HG03039 (cell line): ENCODE results near the gene ARHGEF4.
A peak's percentile ranks its signal among the peaks of the same experiment; 100 is the strongest.

ENCODE experiments used
- ATAC-seq: cut with Tn5 transposase; IDR thresholded peaks from one replicate; pipeline ENCODE4 v1.9.1; 2021; ENCODE audit warnings: mild to moderate bottlenecking, moderate library complexity; ENCODE audit not compliant: unreplicated experiment

ARHGEF4 gene

GRCh38 chr2:130850788-130851623 is 14.3 kb downstream of the ARHGEF4 start:
- no peak for ATAC-seq

- ATAC-seq: no peak
Observed at GRCh38 chr2:130851624-130852382, 15.1 kb downstream of the ARHGEF4 start.

- ATAC-seq: no peak
Observed at GRCh38 chr2:130852521-130853115, 15.9 kb downstream of the ARHGEF4 start.

GRCh38 chr2:130853391-130853790 is 16.7 kb downstream of the ARHGEF4 start:
- ATAC-seq: no peak

GRCh38 chr2:130854301-130854700 is 17.6 kb downstream of the ARHGEF4 start:
- ATAC-seq: no peak

GRCh38 chr2:130864830-130865800 is 28.4 kb downstream of the ARHGEF4 start:
- no peak for ATAC-seq

GRCh38 chr2:130869441-130870160 is 32.9 kb downstream of the ARHGEF4 start:
- no peak for ATAC-seq

GRCh38 chr2:130870161-130870485 is 33.4 kb downstream of the ARHGEF4 start:
- ATAC-seq: no peak

GRCh38 chr2:130870779-130871178 is 34.1 kb downstream of the ARHGEF4 start:
- ATAC-seq: no peak

GRCh38 chr2:130871843-130872740 is 35.4 kb downstream of the ARHGEF4 start:
- no peak for ATAC-seq

- ATAC-seq: no peak
Observed at GRCh38 chr2:130872741-130873125, 36.0 kb downstream of the ARHGEF4 start.

- ATAC-seq: peak; percentile 77
Observed at GRCh38 chr2:130873700-130874346, 37.1 kb downstream of the ARHGEF4 start.

- ATAC-seq: no peak
Observed at GRCh38 chr2:130874512-130874911, 37.8 kb downstream of the ARHGEF4 start.

- no peak for ATAC-seq
Observed at GRCh38 chr2:130875935-130876334, 39.2 kb downstream of the ARHGEF4 start.

- no peak for ATAC-seq
Observed at GRCh38 chr2:130877258-130877657, 40.5 kb downstream of the ARHGEF4 start.

GRCh38 chr2:130878316-130878715 is 41.6 kb downstream of the ARHGEF4 start:
- ATAC-seq: no peak

- no peak for ATAC-seq
Observed at GRCh38 chr2:130878933-130879332, 42.2 kb downstream of the ARHGEF4 start.

GRCh38 chr2:130882111-130882690 is 45.5 kb downstream of the ARHGEF4 start:
- no peak for ATAC-seq
